ENCODE measurements around the gene RAB5A.
"Not testable (repeated sequence)": the region's sequence is repeated elsewhere in the genome, so short reads cannot be mapped to it uniquely, and the experiment has no call there.

Gene RAB5A

DNA sequence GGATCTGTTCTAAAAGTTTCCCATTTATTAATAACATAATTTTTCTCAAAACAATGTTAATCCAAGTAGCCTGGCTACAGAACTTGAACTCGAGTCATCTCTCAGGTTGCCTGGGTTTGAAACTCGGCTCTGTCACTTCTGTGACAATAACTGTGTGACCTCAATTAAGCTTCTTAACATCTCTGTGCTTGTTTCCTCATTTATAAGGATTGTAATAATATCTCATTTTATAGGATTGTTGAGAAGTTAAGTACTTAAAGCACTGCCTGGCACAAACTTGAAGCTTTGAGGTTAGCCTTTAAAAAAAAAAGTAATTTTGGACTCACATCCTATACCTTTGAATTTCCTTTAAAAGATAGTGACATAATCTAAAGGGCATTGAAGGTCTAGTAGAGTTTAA is 3.4 kb downstream of the RAB5A start:
- no peak for DNase-seq

GRCh38 chr3:19954676-19955075 is 7.8 kb downstream of the RAB5A start:
- no peak for DNase-seq

GRCh38 chr3:19957354-19957753 is 10.5 kb downstream of the RAB5A start:
- not testable (repeated sequence) for DNase-seq

DNA sequence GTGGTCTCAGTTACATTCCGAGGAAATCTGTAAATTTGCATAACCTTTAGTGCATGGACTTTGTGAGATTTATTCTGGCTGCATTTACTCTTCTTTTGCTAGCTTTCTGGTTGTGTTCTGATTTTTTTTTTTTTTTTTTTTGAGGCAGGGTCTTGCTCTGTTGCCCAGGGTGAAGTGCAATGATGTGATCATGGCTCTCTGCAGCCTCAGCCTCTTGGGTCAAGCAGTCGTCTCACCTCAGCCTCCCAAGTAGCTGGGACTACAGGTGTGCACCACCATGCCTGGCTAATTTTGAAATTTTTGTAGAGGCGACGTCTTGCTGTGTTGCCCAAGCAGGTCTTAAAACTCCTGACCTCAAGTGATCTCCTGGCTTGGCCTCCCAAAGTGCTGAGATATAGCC is 12.6 kb downstream of the RAB5A start:
- no peak for DNase-seq

DNA sequence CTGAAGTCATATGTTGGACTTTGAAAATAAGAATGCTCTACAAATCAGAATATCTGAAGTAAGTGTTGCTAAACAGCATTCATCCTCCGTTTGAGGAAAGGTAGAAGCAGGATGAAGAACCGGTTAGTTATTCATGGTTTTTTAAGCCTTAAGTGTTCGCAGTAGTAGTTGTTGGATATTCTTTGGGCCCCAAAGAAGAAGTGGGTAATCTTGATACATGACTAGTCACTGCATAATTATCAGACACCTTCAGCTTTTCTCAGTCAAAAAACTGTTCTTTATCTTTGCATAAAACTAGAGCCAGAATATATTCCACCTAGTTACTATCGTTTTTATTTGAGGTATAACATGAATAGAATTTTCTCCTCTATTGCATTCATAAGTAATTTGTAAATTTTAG is 13.8 kb downstream of the RAB5A start:
- no peak for DNase-seq

- DNase-seq, result no peak
These were observed 15.1 kb downstream of the RAB5A start for GRCh38 chr3:19961960-19962359.

DNA sequence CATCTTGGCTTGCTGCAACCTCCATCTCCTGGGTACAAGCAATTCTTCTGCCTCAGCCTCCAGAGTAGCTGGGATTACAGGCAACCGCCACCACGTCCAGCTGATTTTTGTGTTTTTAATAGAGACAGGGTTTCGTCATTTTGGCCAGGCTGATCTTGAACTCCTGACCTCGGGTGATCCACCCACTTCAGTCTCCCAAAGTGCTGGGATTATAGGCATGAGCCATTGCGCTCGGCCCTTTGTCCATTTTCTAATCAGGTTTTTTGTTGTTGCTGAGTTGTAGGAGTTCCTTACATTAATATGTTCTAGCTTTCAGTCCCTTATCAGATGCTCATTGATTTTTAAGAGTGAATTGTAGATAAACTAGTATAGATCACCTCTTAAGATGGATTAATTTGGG is 20.3 kb downstream of the RAB5A start:
- DNase-seq, result no peak

DNA sequence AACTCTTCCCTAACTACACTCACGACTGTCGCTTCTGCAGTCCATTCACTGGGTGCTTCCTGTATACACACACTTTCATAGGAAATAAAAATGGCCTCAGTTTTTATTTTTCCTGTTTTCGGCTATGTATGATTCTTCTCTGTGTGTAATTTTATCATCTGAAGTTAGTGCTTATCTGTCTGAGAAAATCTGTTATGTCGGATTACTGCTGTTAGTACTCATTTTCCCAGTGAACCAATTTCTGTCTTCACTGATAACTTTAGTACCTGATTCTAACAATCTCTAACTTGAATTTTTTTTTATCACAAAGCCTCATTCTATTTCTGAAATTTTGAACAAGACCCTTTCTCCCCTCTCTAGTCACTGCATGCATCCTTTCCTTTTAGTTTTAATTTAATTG is 20.9 kb downstream of the RAB5A start:
- no peak for DNase-seq

- DNase-seq, result no peak
These were observed 23.4 kb downstream of the RAB5A start for GRCh38 chr3:19970327-19970726.

- no peak for DNase-seq
These were observed 25.2 kb downstream of the RAB5A start for GRCh38 chr3:19972054-19972453.

DNA sequence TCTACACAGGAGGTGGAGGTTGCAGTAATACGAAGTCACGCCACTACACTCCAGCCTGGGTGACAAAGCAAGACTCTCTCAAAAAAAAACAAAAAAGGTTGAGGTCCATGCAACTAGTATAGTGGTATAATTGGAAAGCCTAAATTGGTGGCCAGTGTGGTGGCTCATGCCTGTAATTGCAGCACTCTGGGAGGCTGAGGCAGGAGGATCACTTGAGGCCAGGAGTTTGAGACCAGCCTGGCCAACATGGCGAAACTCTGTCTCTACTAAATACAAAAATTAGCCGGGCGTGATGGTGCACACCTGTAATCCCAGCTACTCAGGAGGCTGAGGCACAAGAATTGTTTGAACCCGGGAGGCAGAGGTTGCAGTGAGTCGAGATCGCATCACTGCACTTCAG is 42.0 kb downstream of the RAB5A start:
- not testable (repeated sequence) for DNase-seq

- no peak for DNase-seq
These were observed 47.9 kb downstream of the RAB5A start for GRCh38 chr3:19994796-19995195.

DNA sequence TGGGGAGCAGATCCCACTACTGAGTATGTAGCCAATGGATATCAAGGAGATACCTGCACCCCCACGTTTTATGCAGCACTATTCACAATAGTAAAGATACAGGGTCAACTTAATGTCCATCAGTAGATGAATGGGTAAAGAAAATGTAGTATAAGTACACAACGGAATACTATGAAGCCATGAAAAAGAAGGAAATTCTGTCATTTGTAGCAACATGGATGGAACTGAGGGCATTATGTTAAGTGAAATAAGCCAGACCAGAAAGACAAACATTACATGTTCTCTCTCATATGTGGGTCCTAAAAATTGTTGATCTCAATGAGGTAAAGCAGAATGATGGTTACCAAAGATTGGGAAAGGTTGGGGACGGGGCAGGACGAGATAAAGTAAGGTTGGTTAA is 50.6 kb downstream of the RAB5A start:
- DNase-seq, result no peak

GRCh38 chr3:20001932-20002331 is 55.0 kb downstream of the RAB5A start:
- no peak for DNase-seq

DNA sequence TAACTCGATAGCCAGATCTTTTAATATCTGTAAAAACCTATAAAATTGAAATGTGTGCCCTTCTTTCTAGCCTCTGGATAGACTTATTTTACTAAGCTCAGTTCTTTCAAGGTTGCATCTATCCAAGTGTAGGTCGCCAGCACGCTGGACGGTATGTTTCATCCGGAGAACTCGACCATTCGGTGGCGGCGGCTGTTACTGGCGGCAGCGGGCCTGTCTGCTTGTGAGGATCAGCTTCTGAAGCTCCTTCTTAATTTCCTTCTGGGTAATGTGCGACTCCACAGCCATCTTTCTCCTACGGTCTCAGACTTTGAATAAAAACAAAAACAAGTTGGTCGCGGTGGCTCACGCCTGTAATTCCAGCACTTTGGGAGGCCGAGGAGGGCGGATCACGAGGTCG is 61.1 kb downstream of the RAB5A start:
- no peak for DNase-seq

GRCh38 chr3:20008646-20009045 is 61.7 kb downstream of the RAB5A start:
- DNase-seq, result no peak

DNA sequence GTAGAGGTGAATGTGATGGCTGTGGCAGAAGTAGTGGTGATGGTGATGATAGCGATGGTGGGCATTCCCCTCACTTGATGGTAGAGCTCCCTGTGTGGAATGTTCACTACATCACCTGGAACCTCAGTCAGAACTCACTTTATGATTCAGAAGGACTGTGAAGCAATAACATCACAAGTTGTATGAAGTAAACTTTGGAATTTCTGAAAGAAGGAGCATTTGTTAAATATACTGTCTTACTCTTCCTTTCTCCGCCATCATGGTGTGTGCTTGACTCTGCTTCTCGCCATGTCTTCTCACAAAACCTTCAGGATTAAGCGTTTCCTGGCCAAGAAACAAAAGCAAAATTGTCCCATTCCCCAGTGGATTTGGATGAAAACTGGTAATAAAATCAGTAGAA is 65.3 kb downstream of the RAB5A start, which contains the start of gene PP2D1:
Gene PP2D1, minus strand, starts transcription at position 101 of the 400 bp plus-strand sequence. CDS start 192 bp downstream, outside the sequence.
- DNase-seq, result no peak

DNA sequence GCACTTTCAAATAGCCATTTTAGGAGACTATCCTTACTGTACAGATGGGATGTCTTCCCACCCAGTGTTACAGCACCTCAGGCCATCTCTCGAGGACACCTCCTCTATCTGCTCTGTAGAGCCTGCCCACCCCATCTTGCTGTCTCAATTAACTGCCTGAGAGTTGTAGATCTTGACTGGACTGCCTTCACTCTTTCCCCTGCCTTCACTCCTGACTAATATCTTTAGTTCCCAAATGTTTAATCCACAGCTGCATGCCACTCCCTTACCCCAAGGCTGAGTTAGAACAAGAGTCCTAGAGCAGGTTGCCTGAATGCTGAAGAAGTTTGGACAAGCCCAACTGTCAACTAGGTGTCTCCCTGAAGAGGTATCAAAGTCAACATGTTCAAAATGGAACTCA is 66.5 kb downstream of the RAB5A start:
- no peak for DNase-seq

GRCh38 chr3:20015525-20015924 is 68.6 kb downstream of the RAB5A start:
- no peak for DNase-seq

GRCh38 chr3:20016076-20016475 is 69.2 kb downstream of the RAB5A start:
- not testable (repeated sequence) for DNase-seq

DNA sequence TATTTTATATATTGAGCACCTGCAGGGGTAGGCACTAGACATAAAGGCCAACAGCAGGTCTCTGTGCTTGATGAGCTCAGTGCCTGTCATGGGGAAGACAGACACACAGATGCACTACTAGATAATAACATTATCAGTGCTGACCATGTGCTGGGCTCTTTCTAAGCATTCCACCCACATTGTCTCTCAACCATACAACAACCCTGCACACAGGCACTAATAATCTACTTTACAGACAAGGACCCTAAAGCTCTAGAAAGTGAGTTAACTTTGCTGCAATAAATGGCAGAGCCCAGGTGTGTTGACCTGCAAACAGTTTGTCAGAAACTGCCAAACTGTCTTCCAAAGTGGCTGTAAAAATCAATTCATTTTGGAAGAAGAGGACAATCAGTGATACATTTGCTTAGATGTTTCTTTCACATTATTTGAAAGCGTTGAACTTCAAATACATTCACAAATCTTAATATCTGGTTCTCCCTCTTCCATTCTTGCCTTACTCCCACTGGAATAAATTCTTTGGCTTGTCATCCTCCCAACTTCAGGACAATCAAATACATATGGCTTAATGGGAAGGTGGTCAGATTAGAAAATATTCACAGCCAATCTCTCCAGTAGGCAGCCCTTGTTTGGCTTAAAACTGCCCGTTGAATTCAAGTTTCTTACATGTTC is 76.2 kb downstream of the RAB5A start:
- DNase-seq, result no peak

- DNase-seq, result no peak
These were observed 76.9 kb downstream of the RAB5A start for GRCh38 chr3:20023623-20024405.

DNA sequence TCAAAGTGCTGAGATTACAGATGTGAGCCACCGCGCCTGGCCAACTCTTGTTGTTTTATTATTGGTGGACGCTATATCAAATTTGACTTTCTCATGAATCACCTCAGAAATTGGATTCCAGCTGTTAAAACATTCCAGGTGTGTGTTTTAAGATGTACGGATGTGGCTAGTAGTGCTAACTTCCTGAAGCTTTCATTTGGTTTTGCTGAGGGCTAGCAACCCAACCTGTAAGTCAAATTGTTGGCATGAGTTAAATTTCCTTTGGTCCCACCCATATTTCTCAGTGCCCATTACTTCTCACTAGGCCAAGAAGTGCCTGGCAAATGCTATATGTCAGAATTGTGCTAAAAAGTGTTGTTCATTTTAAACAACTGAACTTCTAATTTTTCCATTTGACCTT is 80.2 kb downstream of the RAB5A start:
- DNase-seq, result no peak

DNA sequence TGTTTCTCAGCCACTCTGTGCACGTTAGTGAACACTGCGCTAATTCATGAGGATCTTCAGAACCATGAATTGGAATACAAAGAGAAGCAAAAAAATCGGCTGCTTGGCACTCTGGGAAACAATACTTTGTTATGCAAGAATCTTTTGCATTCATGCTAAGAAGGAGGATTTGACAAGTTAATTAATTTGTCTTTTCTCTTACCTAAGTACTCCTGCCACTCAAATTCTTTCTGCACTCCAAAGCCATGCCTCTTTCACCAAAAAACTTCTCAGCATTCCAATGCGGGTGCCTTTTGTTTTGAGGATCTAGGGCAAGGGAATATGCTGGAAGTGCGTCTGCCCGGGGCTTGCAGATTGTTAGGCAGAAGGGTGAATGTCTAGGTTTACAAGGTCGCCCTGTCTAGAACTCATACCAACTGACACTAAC is 82.0 kb downstream of the RAB5A start:
- DNase-seq, result no peak

GRCh38 chr3:20031939-20032338 is 85.0 kb downstream of the RAB5A start:
- not testable (repeated sequence) for DNase-seq
